GM12878 (cell line): ENCODE data around the gene ESR1. TPM values are rescaled to one million over a fixed set of nuclear protein-coding genes. Genes with fewer than 3 reads are reported as not detected.

Source experiments
- ATAC-seq: fragments of 200-7000 bp; cut with Tn5 transposase; 3 replicates; pipeline ENCODE4 v1.9.1; 2020; ENCODE audit warnings: mild to moderate bottlenecking, moderate library complexity
- BruUV-seq: library from RNA; stranded (reverse); fragments of 400-500 nt; replicated peaks from 2 replicates; lab custom pipeline; 2021; lab: Mats Ljungman, UMichigan
- CTCF ChIA-PET: fragments of 300-600 bp; sonication (Branson Sonifier 250); formaldehyde crosslinking; extraction: SDS; loops from one replicate; lab custom pipeline; 2021; ENCODE audit warnings: inconsistent platforms; lab: Yijun Ruan, JAX
- POLR2A ChIA-PET: fragments of 350-600 bp; formaldehyde crosslinking; extraction: SDS; loops from one replicate; lab custom pipeline; 2021; ENCODE audit warnings: inconsistent platforms; lab: Charles Lee
- RAD21 ChIA-PET: fragments of 300-600 bp; sonication (Branson Sonifier 250); formaldehyde crosslinking; loops from one replicate; lab custom pipeline; 2023; ENCODE audit warnings: antibody characterized with exemption; ENCODE audit not compliant: unreplicated experiment; lab: Charles Lee
- SMC1A ChIA-PET: fragments of 300-600 bp; sonication (Branson Sonifier 250); formaldehyde crosslinking; loops from one replicate; lab custom pipeline; 2023; ENCODE audit not compliant: unreplicated experiment, uncharacterized antibody; lab: Charles Lee
- DNase-seq: peaks from one replicate; pipeline ENCODE4 v3.0.0-alpha.2; 2011; ENCODE audit warnings: low read depth, low spot score
- FAIRE-seq: peaks from 3 replicates; lab custom pipeline; 2011; peaks lifted over from hg19 to GRCh38; lab: Jason Lieb, UNC
- H2AFZ ChIP-seq: 2 replicates; pipeline ENCODE4 v1.6.0; 2011; ENCODE audit warnings: low read depth, low read length, control low read depth; ENCODE audit not compliant: control insufficient read depth
- H3K27ac ChIP-seq: 2 replicates; pipeline ENCODE4 v1.5.1; 2011; ENCODE audit warnings: control low read depth; ENCODE audit not compliant: control insufficient read depth, insufficient read depth
- H3K27me3 ChIP-seq, 2 experiments: replicated peaks in 1 of 2; 2 replicates each; pipeline versions ENCODE4 v1.6.0 to v1.6.1; 2011; ENCODE audit warnings: low read length in 1 of 2; ENCODE audit not compliant: control insufficient read depth in 2 of 2, insufficient read depth in 2 of 2
- H3K36me3 ChIP-seq, 2 experiments: 2 replicates each; pipeline ENCODE4 v1.5.1; 2011; ENCODE audit warnings: low read length in 1 of 2; ENCODE audit not compliant: control insufficient read depth in 2 of 2, insufficient read depth in 2 of 2
- H3K4me1 ChIP-seq: 2 replicates; pipeline ENCODE4 v1.6.1; 2011; ENCODE audit warnings: mild to moderate bottlenecking, low read length, moderate library complexity, mixed read lengths; ENCODE audit not compliant: control insufficient read depth, insufficient read depth
- H3K4me2 ChIP-seq: 2 replicates; pipeline ENCODE4 v1.6.0; 2011; ENCODE audit warnings: control low read depth; ENCODE audit not compliant: control insufficient read depth, insufficient read depth
- H3K4me3 ChIP-seq: fragments of 200-600 bp; sonication (generic); 2 replicates; pipeline ENCODE4 v1.5.1; 2016
- H3K79me2 ChIP-seq: 2 replicates; pipeline ENCODE4 v1.6.0; 2011; ENCODE audit warnings: low read length; ENCODE audit not compliant: control insufficient read depth, insufficient read depth
- H3K9ac ChIP-seq: 2 replicates; pipeline ENCODE4 v1.8.0; 2011; ENCODE audit warnings: low read length, control low read depth, mixed read lengths; ENCODE audit not compliant: control insufficient read depth, insufficient read depth
- H3K9me3 ChIP-seq: replicated peaks from 3 replicates; pipeline ENCODE4 v1.5.1; 2011; ENCODE audit warnings: mild to moderate bottlenecking, low read length; ENCODE audit not compliant: control insufficient read depth, insufficient read depth
- H4K20me1 ChIP-seq: 2 replicates; pipeline ENCODE4 v1.6.0; 2011; ENCODE audit not compliant: control insufficient read depth, insufficient read depth
- CREB1 ChIP-seq: IDR thresholded peaks from 2 replicates; pipeline ENCODE4 v1.6.1; 2012; ENCODE audit warnings: low read depth, mild to moderate bottlenecking, inconsistent platforms
- IRF4 ChIP-seq: IDR thresholded peaks from 2 replicates; pipeline ENCODE4 v1.6.1; 2011; ENCODE audit warnings: low read depth, low read length
- MTA2 ChIP-seq: fragments of 450-650 bp; IDR thresholded peaks from 2 replicates; pipeline ENCODE4 v1.6.1; 2016; ENCODE audit warnings: low read depth, mild to moderate bottlenecking, moderate library complexity
- MYB ChIP-seq: fragments of 150-350 bp; IDR thresholded peaks from 2 replicates; pipeline ENCODE4 v1.6.1; 2014; ENCODE audit warnings: mild to moderate bottlenecking, low read depth, low read length, borderline replicate concordance
- YBX1 ChIP-seq: fragments of 450-650 bp; IDR thresholded peaks from 2 replicates; pipeline ENCODE4 v1.6.1; 2016; ENCODE audit warnings: antibody characterized with exemption
- ZBTB40 ChIP-seq: fragments of 450-650 bp; IDR thresholded peaks from 2 replicates; pipeline ENCODE4 v1.6.1; 2016; ENCODE audit warnings: mild to moderate bottlenecking, moderate library complexity, borderline replicate concordance
- WGBS: methylation state at CpG from one replicate; pipeline ENCODE4 v1.1.6; 2016; ENCODE audit warnings: low lambda C conversion rate; ENCODE audit not compliant: insufficient replicate concordance, insufficient coverage; ENCODE audit errors: missing lambda C conversion rate; 5-methylcytosine and 5-hydroxymethylcytosine counted together
- in situ Hi-C: fragments of 300-500 bp; cut with MboI; formaldehyde crosslinking; loops from 9 replicates; pipeline ENCODE4 v1.14.3; 2018; ENCODE audit warnings: mixed read lengths
- intact Hi-C: fragments of 100-400 bp; cut with micrococcal nuclease; formaldehyde crosslinking; loops from one replicate; pipeline ENCODE4 v1.14.2; 2022; ENCODE audit not compliant: unreplicated experiment
- polyA plus RNA-seq, 11 experiments: library from polyadenylated mRNA; depleted of rRNA in 4 of 11; unstranded in 6 of 11; stranded (reverse) in 5 of 11; fragments of >200 nt; fragmentation: Nextera tagmentation in 4 of 11; fragmentation: Illumina TruSeq in 1 of 11; extraction: Ambion mirVana in 4 of 11; extraction: Trizol in 1 of 11; gene quantifications; 1 replicate in 1 of 11; 2 replicates in 10 of 11; pipeline versions ENCODE4 v1.2.1 to v1.2.3, GENCODE V29; 2011 to 2016; ENCODE audit warnings: inconsistent platforms in 2 of 11, missing spikeins in 2 of 11, low read depth in 1 of 11
- total RNA-seq, 4 experiments: library from RNA; depleted of rRNA in 3 of 4; stranded (reverse); fragments of >200 nt in 3 of 4; fragmentation: Illumina TruSeq in 1 of 4; extraction: Trizol in 1 of 4; gene quantifications; 2 replicates each; pipeline versions ENCODE4 v1.2.1 to v1.2.3, GENCODE V29; 2013 to 2021
- TF ChIP-seq, protein P1 (sequence below): IDR thresholded peaks from 2 replicates; pipeline ENCODE4 v1.6.1; 2012; ENCODE audit warnings: low read depth, low read length, improper control_type of control experiment
- TF ChIP-seq, protein P2 (sequence below): fragments of 450-650 bp; formaldehyde crosslinking; IDR thresholded peaks from 2 replicates; pipeline ENCODE4 v1.5.0; 2022; ENCODE audit warnings: mild to moderate bottlenecking, missing genetic modification characterization

ESR1 gene
- total and polyA plus RNA-seq, 10 of the 15 experiments (the other 5 are each of a cell fraction or from before 2014, with no cell fraction given) = 0.03 to 0.51 (median 0.21) TPM; not detected in 4

- intact Hi-C loops = no loop called here
- WGBS = 91% methylated on average over 8 of the region's 8 CpGs
- CTCF ChIA-PET = no interaction called here
- ATAC-seq (no peak), FAIRE-seq (no peak), DNase-seq (no peak)
- no peaks in the 10 kb centered on the region for H3K4me1 ChIP-seq
- peaks cover 0 to 1% of the 10 kb centered on the region in 2 experiments; a peak in 2 of 4 replicates for H3K36me3 ChIP-seq
- no peaks in the 10 kb centered on the region for H3K27me3 ChIP-seq
- H3K9ac ChIP-seq = no peak overlapping the region
- in situ Hi-C loops = no loop called here
- TF ChIP-seq, protein P1, sequence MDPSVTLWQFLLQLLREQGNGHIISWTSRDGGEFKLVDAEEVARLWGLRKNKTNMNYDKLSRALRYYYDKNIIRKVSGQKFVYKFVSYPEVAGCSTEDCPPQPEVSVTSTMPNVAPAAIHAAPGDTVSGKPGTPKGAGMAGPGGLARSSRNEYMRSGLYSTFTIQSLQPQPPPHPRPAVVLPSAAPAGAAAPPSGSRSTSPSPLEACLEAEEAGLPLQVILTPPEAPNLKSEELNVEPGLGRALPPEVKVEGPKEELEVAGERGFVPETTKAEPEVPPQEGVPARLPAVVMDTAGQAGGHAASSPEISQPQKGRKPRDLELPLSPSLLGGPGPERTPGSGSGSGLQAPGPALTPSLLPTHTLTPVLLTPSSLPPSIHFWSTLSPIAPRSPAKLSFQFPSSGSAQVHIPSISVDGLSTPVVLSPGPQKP = no peak
- no peak for TF ChIP-seq IRF4
- POLR2A ChIA-PET = no interaction called here
- H3K27ac ChIP-seq = no peak overlapping the region
- no TSS peak for BruUV-seq
- no peaks in the 10 kb centered on the region for H3K79me2 ChIP-seq
- H3K4me2 ChIP-seq = no peak overlapping the region
- H3K9me3 ChIP-seq = no peaks in the 10 kb centered on the region
- no peaks in the 10 kb centered on the region for H4K20me1 ChIP-seq
- H2AFZ ChIP-seq = no peak overlapping the region
- no peak overlapping the region for H3K4me3 ChIP-seq
- RAD21 ChIA-PET = no interaction called here
- SMC1A ChIA-PET = no interaction called here
Observed at GRCh38 chr6:152135755-152136448, 328.4 kb downstream of the ESR1 start.

- POLR2A ChIA-PET = no interaction called here
- intact Hi-C loops = no loop called here
- no peak for TF ChIP-seq CREB1
- no peak for TF ChIP-seq YBX1
- TF ChIP-seq MTA2 = no peak
- TF ChIP-seq MYB = no peak
- no peak for TF ChIP-seq ZBTB40
- TF ChIP-seq, protein P2, sequence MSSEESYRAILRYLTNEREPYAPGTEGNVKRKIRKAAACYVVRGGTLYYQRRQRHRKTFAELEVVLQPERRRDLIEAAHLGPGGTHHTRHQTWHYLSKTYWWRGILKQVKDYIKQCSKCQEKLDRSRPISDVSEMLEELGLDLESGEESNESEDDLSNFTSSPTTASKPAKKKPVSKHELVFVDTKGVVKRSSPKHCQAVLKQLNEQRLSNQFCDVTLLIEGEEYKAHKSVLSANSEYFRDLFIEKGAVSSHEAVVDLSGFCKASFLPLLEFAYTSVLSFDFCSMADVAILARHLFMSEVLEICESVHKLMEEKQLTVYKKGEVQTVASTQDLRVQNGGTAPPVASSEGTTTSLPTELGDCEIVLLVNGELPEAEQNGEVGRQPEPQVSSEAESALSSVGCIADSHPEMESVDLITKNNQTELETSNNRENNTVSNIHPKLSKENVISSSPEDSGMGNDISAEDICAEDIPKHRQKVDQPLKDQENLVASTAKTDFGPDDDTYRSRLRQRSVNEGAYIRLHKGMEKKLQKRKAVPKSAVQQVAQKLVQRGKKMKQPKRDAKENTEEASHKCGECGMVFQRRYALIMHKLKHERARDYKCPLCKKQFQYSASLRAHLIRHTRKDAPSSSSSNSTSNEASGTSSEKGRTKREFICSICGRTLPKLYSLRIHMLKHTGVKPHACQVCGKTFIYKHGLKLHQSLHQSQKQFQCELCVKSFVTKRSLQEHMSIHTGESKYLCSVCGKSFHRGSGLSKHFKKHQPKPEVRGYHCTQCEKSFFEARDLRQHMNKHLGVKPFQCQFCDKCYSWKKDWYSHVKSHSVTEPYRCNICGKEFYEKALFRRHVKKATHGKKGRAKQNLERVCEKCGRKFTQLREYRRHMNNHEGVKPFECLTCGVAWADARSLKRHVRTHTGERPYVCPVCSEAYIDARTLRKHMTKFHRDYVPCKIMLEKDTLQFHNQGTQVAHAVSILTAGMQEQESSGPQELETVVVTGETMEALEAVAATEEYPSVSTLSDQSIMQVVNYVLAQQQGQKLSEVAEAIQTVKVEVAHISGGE (CRISPR knock-in tag) = no peak
Observed at GRCh38 chr6:152136449-152136825, 329.0 kb downstream of the ESR1 start.

More at GRCh38 chr6:152136449-152136825, 329.0 kb downstream of the ESR1 start:
- no peak overlapping the region for H3K9ac ChIP-seq
- H3K79me2 ChIP-seq = no peaks in the 10 kb centered on the region
- DNase-seq (no peak), ATAC-seq (no peak), FAIRE-seq (no peak)
- no peak overlapping the region for H2AFZ ChIP-seq
- H3K36me3 ChIP-seq = peaks cover 0 to 1% of the 10 kb centered on the region in 2 experiments; a peak in 2 of 4 replicates
- 90% methylated on average over 8 of the region's 8 CpGs for WGBS
- in situ Hi-C loops = no loop called here
- no peak overlapping the region for H3K4me3 ChIP-seq
- H3K4me2 ChIP-seq = no peak overlapping the region
- no peaks in the 10 kb centered on the region for H3K4me1 ChIP-seq
- SMC1A ChIA-PET = interaction anchor here (0.6 kb wide), 1 partner anchor 10 kb away, joined by 3 read pairs; no protein-coding TSS in a partner anchor
- H3K27me3 ChIP-seq = no peaks in the 10 kb centered on the region
- H4K20me1 ChIP-seq = no peaks in the 10 kb centered on the region
- no TSS peak for BruUV-seq
- RAD21 ChIA-PET = no interaction called here
- CTCF ChIA-PET = interaction anchor here (1.5 kb wide), 1 partner anchor 12 kb away, joined by 4 read pairs; no protein-coding TSS in a partner anchor
- no peaks in the 10 kb centered on the region for H3K9me3 ChIP-seq
- no peak overlapping the region for H3K27ac ChIP-seq
